GM12872 (cell line): ENCODE data around the gene ARHGAP22.

Source experiments
- TF ChIP-seq, protein P1 (sequence below): IDR thresholded peaks from 3 replicates; pipeline ENCODE4 v1.5.1; 2011; ENCODE audit warnings: low read depth, mild to moderate bottlenecking, low read length, moderate library complexity; ENCODE audit not compliant: insufficient read depth

Gene ARHGAP22

DNA sequence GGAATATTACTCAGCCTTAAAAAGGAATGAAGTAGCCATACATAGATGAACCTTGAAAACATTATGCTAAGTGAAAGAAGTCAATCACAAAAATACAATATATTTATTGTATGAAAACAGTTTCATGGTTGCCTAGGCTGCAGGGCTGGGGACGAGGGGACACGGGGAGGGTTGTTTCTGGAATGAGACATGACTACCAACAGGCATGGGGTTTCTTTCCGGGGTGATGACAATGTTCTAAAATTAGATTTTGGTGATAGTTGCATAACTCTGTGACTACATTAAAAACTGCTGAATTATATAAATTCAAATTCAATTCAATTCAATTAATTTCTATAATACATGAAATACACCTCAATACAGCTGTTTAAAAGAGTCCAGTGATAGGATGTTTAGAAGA, 88.0 kb downstream of the ARHGAP22 start:
- TF ChIP-seq, protein P1, sequence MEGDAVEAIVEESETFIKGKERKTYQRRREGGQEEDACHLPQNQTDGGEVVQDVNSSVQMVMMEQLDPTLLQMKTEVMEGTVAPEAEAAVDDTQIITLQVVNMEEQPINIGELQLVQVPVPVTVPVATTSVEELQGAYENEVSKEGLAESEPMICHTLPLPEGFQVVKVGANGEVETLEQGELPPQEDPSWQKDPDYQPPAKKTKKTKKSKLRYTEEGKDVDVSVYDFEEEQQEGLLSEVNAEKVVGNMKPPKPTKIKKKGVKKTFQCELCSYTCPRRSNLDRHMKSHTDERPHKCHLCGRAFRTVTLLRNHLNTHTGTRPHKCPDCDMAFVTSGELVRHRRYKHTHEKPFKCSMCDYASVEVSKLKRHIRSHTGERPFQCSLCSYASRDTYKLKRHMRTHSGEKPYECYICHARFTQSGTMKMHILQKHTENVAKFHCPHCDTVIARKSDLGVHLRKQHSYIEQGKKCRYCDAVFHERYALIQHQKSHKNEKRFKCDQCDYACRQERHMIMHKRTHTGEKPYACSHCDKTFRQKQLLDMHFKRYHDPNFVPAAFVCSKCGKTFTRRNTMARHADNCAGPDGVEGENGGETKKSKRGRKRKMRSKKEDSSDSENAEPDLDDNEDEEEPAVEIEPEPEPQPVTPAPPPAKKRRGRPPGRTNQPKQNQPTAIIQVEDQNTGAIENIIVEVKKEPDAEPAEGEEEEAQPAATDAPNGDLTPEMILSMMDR: no peak

DNA sequence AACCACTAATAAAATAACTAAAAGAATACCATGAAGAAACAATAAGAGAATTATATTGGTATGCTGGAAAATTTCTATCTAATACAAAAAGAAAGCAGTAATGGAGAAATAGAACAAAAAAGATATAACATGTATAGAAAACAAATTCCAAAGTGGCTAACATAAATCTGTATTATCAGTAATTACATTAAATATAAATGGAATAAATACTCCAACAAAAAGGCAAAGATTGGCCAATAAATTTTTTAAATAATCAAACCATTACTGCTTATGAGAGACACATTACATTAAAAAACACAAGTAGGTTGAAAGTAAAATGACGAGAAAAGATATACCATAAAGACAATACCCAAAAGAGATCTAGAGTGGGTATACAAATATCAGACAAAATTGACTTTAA, 90.0 kb downstream of the ARHGAP22 start:
- TF ChIP-seq, protein P1: no peak

DNA sequence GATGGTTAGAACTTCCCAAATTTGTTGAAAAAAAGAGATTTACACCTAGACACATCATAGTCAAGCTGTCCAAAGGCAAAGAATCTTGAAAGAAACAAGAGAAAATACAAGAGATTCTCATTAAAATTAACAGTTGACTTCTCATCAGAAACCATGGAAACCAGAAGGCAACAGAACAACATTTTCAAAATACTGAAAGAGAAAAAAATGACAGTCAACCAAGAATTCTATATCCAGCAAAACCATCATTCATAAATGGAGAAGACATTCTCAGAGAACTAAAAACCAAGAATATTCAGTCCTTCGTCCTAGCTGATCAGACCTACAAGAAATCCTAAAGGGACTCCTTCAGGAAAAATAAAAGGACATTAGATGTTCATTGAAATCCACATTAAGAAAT, 90.6 kb downstream of the ARHGAP22 start:
- TF ChIP-seq, protein P1: no peak

DNA sequence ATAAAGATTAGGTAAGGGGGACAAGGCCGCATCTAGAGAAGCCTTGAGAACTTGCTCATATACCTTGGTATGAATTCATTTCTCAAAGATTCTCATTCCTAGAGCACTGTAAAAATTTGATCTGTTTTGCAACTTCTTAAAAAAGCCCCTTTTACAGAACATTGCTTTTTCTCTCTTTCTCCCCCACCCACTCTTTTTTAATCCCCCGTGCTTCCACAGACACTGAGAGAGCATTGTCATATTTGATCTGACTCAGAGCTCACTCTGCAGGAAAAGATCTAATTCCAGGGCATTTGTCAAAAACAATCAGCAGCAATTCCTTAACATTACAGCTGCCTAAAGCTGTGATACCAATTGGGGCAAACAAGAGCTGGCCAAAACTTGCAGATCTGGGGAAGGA, 92.0 kb downstream of the ARHGAP22 start:
- TF ChIP-seq, protein P1: no peak

DNA sequence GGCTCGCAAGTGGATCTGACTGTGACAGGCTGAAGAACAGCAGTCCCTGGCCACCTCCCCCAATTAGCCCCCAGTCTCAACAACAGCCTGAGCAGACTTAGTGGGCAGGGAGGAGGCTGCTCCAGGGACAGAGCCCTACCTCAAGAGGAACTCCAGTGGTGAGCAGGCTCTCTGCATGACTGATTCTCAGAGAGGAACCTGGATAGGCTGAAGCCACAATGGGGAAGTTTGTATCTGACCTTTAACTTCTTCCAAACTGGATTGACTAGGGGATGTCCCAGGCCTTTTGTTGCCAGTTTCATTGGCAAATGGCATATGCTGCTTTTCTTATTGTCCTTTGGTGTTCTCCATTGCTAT, 93.0 kb downstream of the ARHGAP22 start:
- TF ChIP-seq, protein P1: no peak

DNA sequence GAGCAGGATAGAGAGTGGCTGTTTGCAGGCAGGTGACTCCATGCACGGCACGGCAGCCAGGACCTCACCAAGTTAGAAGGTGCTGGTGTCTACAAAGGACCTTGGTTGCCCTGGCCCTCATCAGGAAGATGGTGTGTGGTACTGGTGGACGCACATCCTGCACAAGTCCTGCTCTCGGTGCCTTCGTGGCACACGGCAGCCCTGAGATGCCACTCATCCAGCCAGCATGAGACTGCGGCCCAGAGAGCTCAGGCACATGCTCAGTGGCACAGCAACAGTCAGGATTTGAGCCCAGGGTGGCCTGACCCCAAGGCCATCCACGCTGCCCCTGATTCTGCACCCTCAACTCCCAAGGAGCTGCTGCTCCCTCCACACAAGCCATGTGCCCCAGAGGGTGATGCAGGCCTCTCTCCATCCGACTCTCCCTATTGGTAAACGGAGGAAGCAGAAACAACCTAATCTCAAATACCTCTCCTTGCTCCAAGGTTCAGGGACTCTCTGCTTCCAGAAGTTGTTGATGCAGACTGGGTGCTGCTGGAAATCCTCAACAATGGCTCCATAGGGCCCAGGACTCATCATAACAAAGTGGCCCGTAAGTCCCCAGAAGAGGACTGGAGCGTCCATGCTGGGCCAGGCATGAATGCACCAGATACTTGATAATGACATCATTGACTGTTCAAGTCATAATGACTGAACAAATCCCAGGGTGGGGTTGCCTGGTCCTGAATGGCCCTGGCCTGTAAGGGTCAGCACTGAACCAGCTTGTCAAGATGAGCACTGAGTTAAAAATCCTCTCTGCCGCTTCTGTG, 93.6 kb downstream of the ARHGAP22 start:
- TF ChIP-seq, protein P1: no peak

DNA sequence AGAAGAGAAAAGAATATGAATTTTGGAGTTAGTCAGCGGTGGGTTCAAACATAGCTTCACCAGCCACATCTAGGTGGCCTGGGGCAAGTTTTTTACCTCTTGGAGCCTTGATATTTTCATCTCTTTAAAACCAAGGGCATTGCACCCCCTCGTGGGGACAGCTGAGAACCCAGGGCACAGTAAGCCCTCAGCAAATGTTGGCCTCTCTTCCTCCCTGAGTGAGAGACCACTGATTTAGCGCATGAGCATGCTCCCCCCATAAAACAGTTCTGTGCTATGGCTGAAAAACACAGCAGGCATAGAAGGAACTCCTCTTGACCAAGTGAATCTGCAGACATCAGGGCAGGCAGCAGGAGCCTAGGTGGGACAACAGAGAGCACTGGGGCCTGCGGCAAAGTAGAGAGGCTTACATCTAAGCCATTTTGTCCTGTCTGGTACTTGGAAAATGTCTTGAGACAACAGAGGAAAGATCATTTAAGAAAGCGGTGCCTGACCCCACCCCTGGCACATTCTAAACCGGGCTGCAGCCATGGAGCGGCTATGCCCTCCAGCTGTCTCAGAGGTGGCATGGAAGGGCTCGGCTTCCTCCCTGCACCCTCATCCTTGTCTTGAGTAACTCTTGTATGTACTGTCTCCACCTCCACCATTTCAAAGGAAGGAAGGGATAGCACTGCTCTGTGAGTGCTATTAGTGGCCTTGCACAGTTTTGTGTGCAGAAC, 94.7 kb downstream of the ARHGAP22 start:
- TF ChIP-seq, protein P1: peak; percentile 44
